ENCODE measurements around the gene PLXNA4. TPM values are rescaled to one million over a fixed set of nuclear protein-coding genes. Genes with fewer than 3 reads are reported as not detected.
"Not testable (repeated sequence)": the region's sequence is repeated elsewhere in the genome, so short reads cannot be mapped to it uniquely, and the experiment has no call there.

Gene PLXNA4
- total RNA-seq, 1 donor from 2014 or later, result 21.7 TPM

DNA sequence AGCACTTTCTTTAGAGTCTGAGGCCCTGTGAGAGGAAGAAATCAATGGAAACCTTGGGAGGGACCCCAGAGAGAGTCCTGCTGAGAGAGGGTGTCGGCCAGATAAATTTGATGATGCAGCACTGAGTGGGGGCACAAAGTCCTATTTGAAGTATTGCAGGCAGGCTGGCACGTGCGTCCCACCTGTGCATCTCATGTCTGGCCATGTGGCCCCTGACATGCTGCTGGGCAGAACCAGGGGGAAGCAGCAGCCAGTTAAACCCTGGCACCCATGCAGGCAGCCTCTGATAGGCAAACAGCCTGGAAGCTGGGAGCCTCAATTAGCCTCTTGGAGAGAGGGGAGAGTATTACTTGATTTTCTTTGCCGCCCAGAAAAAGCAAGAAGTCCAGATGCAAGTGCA is 180.9 kb downstream of the PLXNA4 start:
- TF ChIP-seq, protein P1, sequence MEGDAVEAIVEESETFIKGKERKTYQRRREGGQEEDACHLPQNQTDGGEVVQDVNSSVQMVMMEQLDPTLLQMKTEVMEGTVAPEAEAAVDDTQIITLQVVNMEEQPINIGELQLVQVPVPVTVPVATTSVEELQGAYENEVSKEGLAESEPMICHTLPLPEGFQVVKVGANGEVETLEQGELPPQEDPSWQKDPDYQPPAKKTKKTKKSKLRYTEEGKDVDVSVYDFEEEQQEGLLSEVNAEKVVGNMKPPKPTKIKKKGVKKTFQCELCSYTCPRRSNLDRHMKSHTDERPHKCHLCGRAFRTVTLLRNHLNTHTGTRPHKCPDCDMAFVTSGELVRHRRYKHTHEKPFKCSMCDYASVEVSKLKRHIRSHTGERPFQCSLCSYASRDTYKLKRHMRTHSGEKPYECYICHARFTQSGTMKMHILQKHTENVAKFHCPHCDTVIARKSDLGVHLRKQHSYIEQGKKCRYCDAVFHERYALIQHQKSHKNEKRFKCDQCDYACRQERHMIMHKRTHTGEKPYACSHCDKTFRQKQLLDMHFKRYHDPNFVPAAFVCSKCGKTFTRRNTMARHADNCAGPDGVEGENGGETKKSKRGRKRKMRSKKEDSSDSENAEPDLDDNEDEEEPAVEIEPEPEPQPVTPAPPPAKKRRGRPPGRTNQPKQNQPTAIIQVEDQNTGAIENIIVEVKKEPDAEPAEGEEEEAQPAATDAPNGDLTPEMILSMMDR (conservative IDR thresholded peaks at IDR 0.05), result no peak
- Mint-ChIP-seq H3K4me3 (no peak overlapping the region), H3K27ac (ENCODE audit: unreplicated experiment) (peak overlapping the region; percentile 38), H3K36me3 (ENCODE audit: low read depth) (no peaks in the 10 kb centered on the region), H3K4me1 (peaks cover 7% of the 10 kb centered on the region), H3K27me3 (ENCODE audit: low read depth) (peaks cover 4% of the 10 kb centered on the region), H3K9me3 (no peaks in the 10 kb centered on the region)
- no peak for DNase-seq (ENCODE audit: low read depth, low spot score)

DNA sequence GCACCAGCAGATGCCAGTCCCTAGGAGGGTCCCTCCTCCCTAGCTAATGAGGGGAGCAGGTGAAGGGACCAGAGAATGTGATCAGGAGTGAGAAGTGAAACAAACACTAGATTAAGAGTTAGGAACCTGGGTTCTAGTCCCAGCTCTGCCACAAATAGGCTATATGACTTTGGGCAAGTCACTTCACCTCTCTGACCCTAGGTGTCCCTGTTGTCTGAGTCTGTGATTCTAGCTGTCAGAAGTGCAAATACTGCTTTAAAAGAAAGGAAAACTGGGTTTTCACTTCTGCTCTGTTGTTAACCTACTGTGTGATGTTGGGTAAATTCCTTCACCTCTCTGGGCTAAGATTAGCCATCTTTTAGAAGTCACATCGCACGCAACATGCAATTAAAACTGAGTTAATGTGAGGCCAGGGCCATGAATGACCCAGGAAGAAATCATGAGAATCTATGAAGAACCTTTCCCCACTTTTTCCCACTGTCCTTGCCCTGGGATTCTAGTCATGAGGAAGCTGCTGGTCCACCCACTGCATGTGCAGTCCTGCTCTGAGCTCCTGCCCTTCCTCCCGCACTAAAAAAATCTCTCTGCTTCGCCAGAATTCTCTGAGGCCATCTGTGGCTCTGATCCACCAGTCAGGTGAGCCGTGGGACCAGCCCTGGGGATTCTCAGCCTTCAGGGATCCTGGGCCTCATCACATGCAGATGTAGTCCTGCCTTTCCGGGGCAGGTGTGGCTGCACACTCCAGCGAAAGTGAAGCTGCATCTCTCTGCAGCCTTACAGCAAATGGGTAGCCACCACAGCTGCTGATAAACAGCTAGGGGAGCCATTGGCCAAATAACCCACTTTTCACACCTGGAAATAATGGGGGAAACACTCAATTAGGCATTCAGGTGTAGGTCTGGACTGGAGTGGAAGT is 181.7 kb downstream of the PLXNA4 start:
- Mint-ChIP-seq H3K27me3 (ENCODE audit: low read depth) (peaks cover 4% of the 10 kb centered on the region), H3K9me3 (no peaks in the 10 kb centered on the region)
- TF ChIP-seq, protein P1 (conservative IDR thresholded peaks at IDR 0.05), result no peak

DNA sequence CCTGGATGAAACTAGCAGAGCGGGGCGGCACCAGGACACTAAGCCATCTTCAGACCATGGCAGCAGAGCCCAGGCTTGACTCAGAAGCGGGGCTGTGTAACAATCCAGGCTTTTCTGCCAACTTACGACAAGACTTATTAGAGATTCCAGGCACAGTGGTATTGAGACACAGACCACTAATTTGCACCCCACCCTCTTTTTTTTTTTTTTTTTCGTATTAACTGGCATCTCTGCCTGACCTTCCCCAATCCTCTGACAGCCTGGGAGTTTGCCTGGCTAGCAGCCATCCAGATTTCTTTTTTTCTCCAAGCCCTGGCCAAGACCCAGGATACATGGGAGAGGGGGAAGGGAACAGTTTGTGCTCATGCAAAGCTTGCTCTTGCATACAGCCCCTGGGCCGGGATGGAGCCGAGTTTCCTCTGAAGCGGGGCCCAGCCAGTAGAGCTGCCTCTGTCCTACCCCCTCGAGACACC is 182.4 kb downstream of the PLXNA4 start:
- Mint-ChIP-seq H3K36me3 (ENCODE audit: low read depth) (no peaks in the 10 kb centered on the region), H3K27me3 (ENCODE audit: low read depth) (peaks cover 4% of the 10 kb centered on the region), H3K9me3 (no peaks in the 10 kb centered on the region), H3K27ac (ENCODE audit: unreplicated experiment) (no peak overlapping the region), H3K4me3 (no peak overlapping the region), H3K4me1 (peaks cover 7% of the 10 kb centered on the region)
- no peak for DNase-seq (ENCODE audit: low read depth, low spot score)
- TF ChIP-seq, protein P1 (conservative IDR thresholded peaks at IDR 0.05), result no peak

More for the DNA sequence above, 181.7 kb downstream of the PLXNA4 start:
- Mint-ChIP-seq H3K4me1 (peaks cover 7% of the 10 kb centered on the region), H3K36me3 (ENCODE audit: low read depth) (no peaks in the 10 kb centered on the region), H3K4me3 (no peak overlapping the region), H3K27ac (ENCODE audit: unreplicated experiment) (no peak overlapping the region)
- no peak for DNase-seq (ENCODE audit: low read depth, low spot score)

DNA sequence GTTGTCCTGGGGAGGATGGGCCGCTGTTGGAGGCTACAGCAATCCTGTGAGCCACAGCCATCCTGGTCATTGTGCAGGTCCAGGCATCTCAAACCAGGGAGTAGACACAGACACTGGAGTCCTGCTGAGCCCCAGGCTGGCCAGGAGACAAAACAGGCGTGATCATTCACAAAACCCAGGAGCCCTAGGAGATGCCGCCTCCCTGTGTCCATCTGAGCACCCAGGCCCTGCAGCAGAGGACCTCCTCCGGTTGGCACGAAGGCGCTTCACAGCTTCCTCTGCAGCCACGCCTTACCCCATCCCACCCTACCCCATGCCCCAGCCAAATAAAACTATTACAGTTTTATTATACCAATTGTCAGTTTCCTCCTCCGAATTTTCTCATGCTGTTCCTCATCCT is 183.6 kb downstream of the PLXNA4 start:
- H3K27ac Mint-ChIP-seq (ENCODE audit: unreplicated experiment), result no peak overlapping the region
- TF ChIP-seq, protein P1 (conservative IDR thresholded peaks at IDR 0.05), result no peak
- H3K9me3 Mint-ChIP-seq, result no peaks in the 10 kb centered on the region
- no peaks in the 10 kb centered on the region for H3K36me3 Mint-ChIP-seq (ENCODE audit: low read depth)
- no peak for DNase-seq (ENCODE audit: low read depth, low spot score)
- peaks cover 4% of the 10 kb centered on the region for H3K27me3 Mint-ChIP-seq (ENCODE audit: low read depth)
- no peak overlapping the region for H3K4me3 Mint-ChIP-seq
- peaks cover 7% of the 10 kb centered on the region for H3K4me1 Mint-ChIP-seq

DNA sequence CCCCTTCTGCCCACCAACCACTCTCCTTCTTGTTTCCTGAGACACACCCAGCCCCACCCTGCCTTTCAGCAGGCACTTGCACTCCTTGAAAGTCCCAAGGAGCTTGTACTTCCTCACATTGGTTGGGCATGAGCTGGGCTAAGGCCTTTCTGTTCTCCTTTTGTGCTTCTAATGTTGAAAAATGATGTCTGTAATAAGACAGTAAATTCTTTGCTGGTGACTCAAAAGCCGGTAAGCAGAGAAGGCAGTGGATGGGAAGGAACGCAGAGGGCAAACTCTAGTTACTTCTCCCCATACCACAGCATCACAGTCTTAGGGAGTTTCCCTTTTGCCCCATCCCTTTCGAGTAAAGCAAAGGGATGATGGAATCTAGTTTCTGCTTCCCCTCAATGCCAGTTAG is 185.6 kb downstream of the PLXNA4 start:
- H3K27ac Mint-ChIP-seq (ENCODE audit: unreplicated experiment), result no peak overlapping the region
- H3K4me3 Mint-ChIP-seq, result no peak overlapping the region
- DNase-seq (ENCODE audit: low read depth, low spot score), result no peak
- H3K27me3 Mint-ChIP-seq (ENCODE audit: low read depth), result peaks cover 4% of the 10 kb centered on the region
- peaks cover 17% of the 10 kb centered on the region for H3K4me1 Mint-ChIP-seq
- no peaks in the 10 kb centered on the region for H3K9me3 Mint-ChIP-seq
- H3K36me3 Mint-ChIP-seq (ENCODE audit: low read depth), result no peaks in the 10 kb centered on the region
- TF ChIP-seq, protein P1 (conservative IDR thresholded peaks at IDR 0.05), result no peak

DNA sequence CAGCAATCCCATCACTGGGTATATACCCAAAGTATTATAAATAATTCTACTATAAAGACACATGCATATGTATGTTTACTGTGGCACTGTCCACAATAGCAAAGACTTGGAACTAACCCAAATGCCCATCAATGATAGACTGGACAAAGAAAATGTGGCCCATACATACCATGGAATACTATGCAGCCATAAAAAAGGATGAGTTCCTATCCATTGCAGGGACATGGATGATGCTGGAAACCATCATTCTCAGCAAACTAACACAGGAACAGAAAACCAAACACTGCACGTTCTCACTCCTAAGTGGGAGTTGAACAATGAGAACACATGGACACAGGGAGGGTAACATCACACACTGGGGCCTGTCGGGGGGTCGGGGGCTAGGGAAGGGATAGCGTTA is 186.2 kb downstream of the PLXNA4 start:
- not testable (repeated sequence) for H3K4me3 Mint-ChIP-seq; H3K27ac Mint-ChIP-seq (ENCODE audit: unreplicated experiment); H3K27me3 Mint-ChIP-seq (ENCODE audit: low read depth); H3K9me3 Mint-ChIP-seq; DNase-seq (ENCODE audit: low read depth, low spot score); H3K36me3 Mint-ChIP-seq (ENCODE audit: low read depth)
- H3K4me1 Mint-ChIP-seq, result peaks cover 14% of the 10 kb centered on the region
